ENCODE results near the gene PTPRC. TPM values are rescaled to one million over a fixed set of nuclear protein-coding genes. Genes with fewer than 3 reads are reported as not detected.

Gene PTPRC
- total RNA-seq, 1 donor from 2014 or later, result not detected

DNA sequence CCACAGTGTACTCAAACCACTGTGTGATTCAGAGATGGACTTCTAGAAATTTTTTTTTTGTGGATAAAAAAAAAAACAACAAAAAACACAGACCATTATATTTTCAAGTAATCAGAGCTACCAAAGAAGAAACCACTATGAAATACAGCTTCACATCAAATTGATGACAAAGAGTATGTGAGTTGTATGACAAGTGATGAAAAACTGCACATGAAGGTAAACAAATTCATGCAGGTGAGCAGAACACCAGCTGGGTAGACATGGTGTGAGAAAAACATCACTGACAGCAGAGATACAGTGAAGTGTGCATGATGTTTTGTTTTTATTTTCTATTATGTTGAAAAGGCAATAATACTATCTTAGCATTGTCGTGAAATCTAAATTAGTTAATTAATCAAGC is 8.0 kb upstream of the PTPRC start:
- Mint-ChIP-seq H3K27me3 (ENCODE audit: low read depth) (no peaks in the 10 kb centered on the region), H3K27ac (ENCODE audit: unreplicated experiment) (no peak overlapping the region), H3K4me1 (no peaks in the 10 kb centered on the region), H3K4me3 (no peak overlapping the region), H3K9me3 (no peaks in the 10 kb centered on the region), H3K36me3 (ENCODE audit: low read depth) (no peaks in the 10 kb centered on the region)
- TF ChIP-seq, protein P1, sequence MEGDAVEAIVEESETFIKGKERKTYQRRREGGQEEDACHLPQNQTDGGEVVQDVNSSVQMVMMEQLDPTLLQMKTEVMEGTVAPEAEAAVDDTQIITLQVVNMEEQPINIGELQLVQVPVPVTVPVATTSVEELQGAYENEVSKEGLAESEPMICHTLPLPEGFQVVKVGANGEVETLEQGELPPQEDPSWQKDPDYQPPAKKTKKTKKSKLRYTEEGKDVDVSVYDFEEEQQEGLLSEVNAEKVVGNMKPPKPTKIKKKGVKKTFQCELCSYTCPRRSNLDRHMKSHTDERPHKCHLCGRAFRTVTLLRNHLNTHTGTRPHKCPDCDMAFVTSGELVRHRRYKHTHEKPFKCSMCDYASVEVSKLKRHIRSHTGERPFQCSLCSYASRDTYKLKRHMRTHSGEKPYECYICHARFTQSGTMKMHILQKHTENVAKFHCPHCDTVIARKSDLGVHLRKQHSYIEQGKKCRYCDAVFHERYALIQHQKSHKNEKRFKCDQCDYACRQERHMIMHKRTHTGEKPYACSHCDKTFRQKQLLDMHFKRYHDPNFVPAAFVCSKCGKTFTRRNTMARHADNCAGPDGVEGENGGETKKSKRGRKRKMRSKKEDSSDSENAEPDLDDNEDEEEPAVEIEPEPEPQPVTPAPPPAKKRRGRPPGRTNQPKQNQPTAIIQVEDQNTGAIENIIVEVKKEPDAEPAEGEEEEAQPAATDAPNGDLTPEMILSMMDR (conservative IDR thresholded peaks at IDR 0.05), result no peak
- no peak for DNase-seq (ENCODE audit: low read depth, low spot score)

DNA sequence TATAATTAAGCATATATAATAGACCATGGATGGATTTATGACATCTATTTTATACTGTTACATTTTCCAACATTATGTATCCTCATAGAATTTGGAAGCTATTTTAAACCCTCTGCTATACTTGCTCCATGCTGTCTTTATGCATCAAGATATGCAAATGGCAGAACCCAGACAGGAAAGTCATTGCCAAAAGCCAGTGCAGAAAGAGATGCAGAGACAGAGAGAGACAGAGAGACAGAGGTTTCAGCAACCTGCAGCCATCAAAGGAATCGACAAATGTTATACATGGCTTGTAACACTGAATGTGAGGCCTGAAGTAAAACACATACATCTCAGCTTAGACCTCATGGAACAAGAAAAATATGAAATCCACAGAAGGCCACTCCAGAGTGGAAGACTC is 7.5 kb upstream of the PTPRC start:
- Mint-ChIP-seq H3K36me3 (ENCODE audit: low read depth) (no peaks in the 10 kb centered on the region), H3K9me3 (no peaks in the 10 kb centered on the region), H3K4me3 (no peak overlapping the region), H3K4me1 (no peaks in the 10 kb centered on the region), H3K27me3 (ENCODE audit: low read depth) (no peaks in the 10 kb centered on the region), H3K27ac (ENCODE audit: unreplicated experiment) (no peak overlapping the region)
- TF ChIP-seq, protein P1 (conservative IDR thresholded peaks at IDR 0.05), result no peak
- no peak for DNase-seq (ENCODE audit: low read depth, low spot score)

DNA sequence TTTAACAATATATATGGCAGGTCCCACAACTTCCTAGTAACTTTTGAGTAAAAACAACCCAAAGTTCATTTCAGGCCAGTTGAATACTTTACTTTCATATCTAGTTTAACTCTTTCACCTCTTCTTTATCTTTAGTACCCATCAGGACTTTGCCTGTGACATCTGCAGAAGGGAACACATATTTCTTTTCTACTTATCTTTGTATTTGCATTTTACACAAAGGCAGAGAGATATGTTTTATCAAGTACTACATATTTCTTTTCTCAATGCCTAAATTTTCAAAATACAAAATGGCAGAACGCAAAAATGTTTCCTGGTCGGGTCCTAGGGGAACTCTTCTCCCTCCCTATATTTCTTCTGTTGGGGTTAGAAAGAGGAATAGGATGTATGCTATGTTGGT is 6.8 kb upstream of the PTPRC start:
- Mint-ChIP-seq H3K4me1 (no peaks in the 10 kb centered on the region), H3K27me3 (ENCODE audit: low read depth) (no peaks in the 10 kb centered on the region), H3K4me3 (no peak overlapping the region), H3K9me3 (no peaks in the 10 kb centered on the region), H3K27ac (ENCODE audit: unreplicated experiment) (no peak overlapping the region), H3K36me3 (ENCODE audit: low read depth) (no peaks in the 10 kb centered on the region)
- TF ChIP-seq, protein P1 (conservative IDR thresholded peaks at IDR 0.05), result no peak
- no peak for DNase-seq (ENCODE audit: low read depth, low spot score)

- H3K27me3 Mint-ChIP-seq (ENCODE audit: low read depth), result no peaks in the 10 kb centered on the region
- H3K27ac Mint-ChIP-seq (ENCODE audit: unreplicated experiment), result no peak overlapping the region
- H3K4me1 Mint-ChIP-seq, result no peaks in the 10 kb centered on the region
- H3K36me3 Mint-ChIP-seq (ENCODE audit: low read depth), result no peaks in the 10 kb centered on the region
- no peak overlapping the region for H3K4me3 Mint-ChIP-seq
- H3K9me3 Mint-ChIP-seq, result no peaks in the 10 kb centered on the region
- no peak for DNase-seq (ENCODE audit: low read depth, low spot score)
- TF ChIP-seq, protein P1 (conservative IDR thresholded peaks at IDR 0.05), result no peak
These were observed 5.1 kb upstream of the PTPRC start for GRCh38 chr1:198633675-198634121.

GRCh38 chr1:198635964-198636363 is 2.9 kb upstream of the PTPRC start:
- TF ChIP-seq, protein P1 (conservative IDR thresholded peaks at IDR 0.05), result no peak
- Mint-ChIP-seq H3K27me3 (ENCODE audit: low read depth) (no peaks in the 10 kb centered on the region), H3K4me3 (no peak overlapping the region), H3K9me3 (no peaks in the 10 kb centered on the region), H3K27ac (ENCODE audit: unreplicated experiment) (no peak overlapping the region), H3K4me1 (no peaks in the 10 kb centered on the region), H3K36me3 (ENCODE audit: low read depth) (no peaks in the 10 kb centered on the region)
- no peak for DNase-seq (ENCODE audit: low read depth, low spot score)

DNA sequence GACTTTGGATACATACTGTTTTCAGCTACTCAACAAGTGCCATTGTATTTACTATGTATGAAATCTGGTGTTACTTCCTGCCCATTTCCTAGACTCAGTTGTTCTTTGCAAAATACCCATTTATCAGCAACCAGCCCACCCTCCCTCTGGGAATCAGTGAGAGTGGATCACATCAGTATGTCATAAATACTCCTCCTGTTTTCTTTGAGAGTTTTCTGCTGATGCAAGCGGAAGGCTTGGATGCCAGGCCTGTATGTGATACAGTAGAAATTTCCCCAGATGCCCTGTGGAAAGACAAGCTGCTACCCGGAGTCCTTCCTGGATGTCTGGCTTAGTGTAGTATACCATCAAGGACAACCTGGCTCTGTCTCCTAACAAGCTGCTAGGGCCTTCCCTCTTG is 2.4 kb upstream of the PTPRC start:
- TF ChIP-seq, protein P1 (conservative IDR thresholded peaks at IDR 0.05), result no peak
- Mint-ChIP-seq H3K36me3 (ENCODE audit: low read depth) (no peaks in the 10 kb centered on the region), H3K4me3 (no peak overlapping the region), H3K27me3 (ENCODE audit: low read depth) (no peaks in the 10 kb centered on the region), H3K4me1 (no peaks in the 10 kb centered on the region), H3K9me3 (no peaks in the 10 kb centered on the region), H3K27ac (ENCODE audit: unreplicated experiment) (no peak overlapping the region)
- no peak for DNase-seq (ENCODE audit: low read depth, low spot score)
